Stimulated activated naive CD8-positive, alpha-beta T cell treated with anti-CD3 and anti-CD28 coated beads, Interleukin-15, amount 100 ng/mL, for 72 hours (primary cell): Measurements from ENCODE around the gene C4BPA.

Source experiments
- ATAC-seq: fragments of 150-1000 bp; cut with Tn5 transposase; 2 replicates; pipeline ENCODE4 v1.10.0; 2021; ENCODE audit warnings: mild to moderate bottlenecking, moderate library complexity
- DNase-seq, 2 donors: peaks; one replicate each; pipeline ENCODE4 v3.0.0; 2021 to 2022
- H3K27ac Mint-ChIP-seq, 2 donors: one replicate each; pipeline ENCODE4 v1.8.0; 2022; ENCODE audit warnings: mild to moderate bottlenecking in 2 of 2, mixed read lengths in 2 of 2, moderate library complexity in 2 of 2
- H3K27me3 Mint-ChIP-seq: one replicate; pipeline ENCODE4 v1.8.0; 2022; ENCODE audit warnings: mixed read lengths
- H3K4me1 Mint-ChIP-seq: one replicate; pipeline ENCODE4 v1.8.0; 2022; ENCODE audit warnings: mild to moderate bottlenecking, mixed read lengths
- H3K4me3 Mint-ChIP-seq, 2 donors: one replicate each; pipeline ENCODE4 v1.8.0; 2022; ENCODE audit warnings: mild to moderate bottlenecking in 2 of 2, mixed read lengths in 2 of 2, moderate library complexity in 1 of 2
- H3K9me3 Mint-ChIP-seq, 2 donors: one replicate each; pipeline ENCODE4 v1.8.0; 2022; ENCODE audit warnings: mixed read lengths in 2 of 2

Gene C4BPA

DNA sequence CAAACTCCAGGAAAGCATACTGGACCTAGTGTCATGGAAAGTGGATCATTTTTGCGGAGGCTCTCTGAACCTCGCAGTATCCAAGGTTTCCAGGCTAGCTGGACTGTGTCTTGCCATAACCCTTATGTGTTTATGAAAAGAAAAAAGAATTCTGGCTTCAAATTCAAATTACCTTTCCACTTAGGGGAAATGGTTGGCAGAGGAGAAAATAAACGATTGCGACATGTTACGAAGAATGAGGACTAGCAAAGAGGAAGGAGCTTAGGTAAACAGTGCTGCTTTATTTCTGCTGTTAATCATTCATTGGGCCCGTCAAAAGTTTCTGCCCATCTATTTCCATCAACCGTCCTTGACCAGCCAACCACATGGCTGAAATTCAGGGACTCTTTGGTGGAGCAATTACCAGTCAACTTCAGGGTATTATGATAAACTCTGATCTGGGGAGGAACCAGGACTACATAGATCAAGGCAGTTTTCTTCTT, at the start of gene C4BPA:
TSS of gene C4BPA (plus strand) at position 342 of the 482 bp plus-strand sequence. CDS start 8,793 bp downstream, outside the sequence.
- peaks cover 15% of the 10 kb centered on the region for H3K27me3 Mint-ChIP-seq
- H3K9me3 Mint-ChIP-seq = no peaks in the 10 kb centered on the region
- no peaks in the 10 kb centered on the region for H3K4me1 Mint-ChIP-seq
- H3K4me3 Mint-ChIP-seq = no peak within 1 kb of the TSS
- H3K27ac Mint-ChIP-seq = no peak within 1 kb of the TSS
- ATAC-seq (no peak), DNase-seq (no peak)

DNA sequence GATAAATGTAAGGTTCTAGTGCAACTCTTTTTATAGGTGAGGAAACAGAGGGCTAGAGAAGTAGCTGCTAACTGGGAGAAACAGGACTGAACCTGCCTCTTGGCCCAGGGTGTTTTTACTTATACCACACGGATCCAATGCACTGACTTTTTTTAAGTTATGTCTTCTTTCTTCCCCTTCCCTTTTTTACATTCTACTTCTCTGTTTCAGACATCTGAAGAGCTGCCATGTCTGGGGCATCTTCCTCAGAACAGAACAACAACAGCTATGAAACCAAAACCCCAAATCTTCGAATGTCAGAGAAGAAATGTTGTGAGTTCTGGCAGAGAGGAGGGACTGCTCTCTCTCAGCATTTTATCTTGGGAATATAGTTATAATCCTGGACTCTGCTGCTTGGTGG, 49.5 kb upstream of the C4BPA start:
- H3K27me3 Mint-ChIP-seq = no peaks in the 10 kb centered on the region
- peaks cover 37% of the 10 kb centered on the region for H3K4me1 Mint-ChIP-seq
- H3K9me3 Mint-ChIP-seq = no peaks in the 10 kb centered on the region
- no peak overlapping the region for H3K27ac Mint-ChIP-seq
- DNase-seq = no peak
- H3K4me3 Mint-ChIP-seq = peak overlapping the region in 1 of 2 donors; percentile 15
- ATAC-seq = no peak

DNA sequence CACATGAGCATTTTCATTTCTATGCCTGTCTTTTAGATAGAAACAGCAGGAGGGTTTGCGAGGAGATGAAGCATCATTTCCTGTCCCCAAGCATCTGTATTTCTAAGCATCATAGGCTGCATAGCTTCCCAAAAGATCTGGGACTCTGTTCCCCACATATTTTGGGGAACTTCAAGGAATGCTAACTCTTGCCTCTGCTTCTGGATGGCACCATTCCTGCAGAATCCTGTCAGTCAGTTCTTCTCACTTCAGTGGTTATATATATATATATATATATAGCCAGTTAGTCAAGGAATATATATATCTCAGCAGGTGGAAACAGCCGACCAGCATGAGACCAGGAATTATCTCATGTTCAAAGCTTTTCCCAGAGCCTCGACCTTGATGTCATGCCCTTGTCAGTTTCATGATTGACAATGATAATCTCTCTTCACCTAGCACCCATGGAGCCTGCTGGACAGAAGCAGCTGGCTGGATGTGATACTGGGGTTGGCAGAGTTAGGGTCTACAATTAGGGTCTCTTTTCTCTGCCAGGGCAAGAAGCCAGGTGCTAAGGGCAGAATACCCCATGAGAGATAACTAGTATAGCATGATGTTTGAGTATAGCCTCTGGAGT, 48.5 kb upstream of the C4BPA start:
- H3K27me3 Mint-ChIP-seq = no peaks in the 10 kb centered on the region
- H3K27ac Mint-ChIP-seq = no peak overlapping the region
- no peak for ATAC-seq
- H3K4me1 Mint-ChIP-seq = peaks cover 34% of the 10 kb centered on the region
- DNase-seq = no peak
- no peak overlapping the region for H3K4me3 Mint-ChIP-seq
- no peaks in the 10 kb centered on the region for H3K9me3 Mint-ChIP-seq

DNA sequence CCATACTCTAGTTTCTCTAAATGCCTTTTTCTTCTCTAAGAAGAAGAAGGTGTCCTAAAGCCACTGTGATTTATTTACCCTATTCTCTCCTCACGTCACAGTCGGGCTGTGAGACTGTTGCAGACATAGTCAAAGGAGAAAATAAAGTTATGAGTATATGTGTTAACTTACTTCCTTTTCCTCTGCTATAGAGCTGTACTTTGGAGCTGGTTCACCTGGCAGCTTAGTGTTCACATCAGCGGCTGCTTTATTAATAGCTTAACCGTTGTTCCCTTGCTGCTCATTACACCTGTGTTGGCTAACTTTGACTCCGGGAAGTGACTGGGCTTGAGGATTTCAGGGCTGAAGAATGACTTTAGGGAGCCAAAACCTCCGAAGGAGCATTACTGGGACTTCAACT, 47.4 kb upstream of the C4BPA start:
- no peaks in the 10 kb centered on the region for H3K9me3 Mint-ChIP-seq
- no peak for ATAC-seq
- no peak overlapping the region for H3K27ac Mint-ChIP-seq
- H3K27me3 Mint-ChIP-seq = no peaks in the 10 kb centered on the region
- no peak overlapping the region for H3K4me3 Mint-ChIP-seq
- no peak for DNase-seq
- H3K4me1 Mint-ChIP-seq = peaks cover 25% of the 10 kb centered on the region

DNA sequence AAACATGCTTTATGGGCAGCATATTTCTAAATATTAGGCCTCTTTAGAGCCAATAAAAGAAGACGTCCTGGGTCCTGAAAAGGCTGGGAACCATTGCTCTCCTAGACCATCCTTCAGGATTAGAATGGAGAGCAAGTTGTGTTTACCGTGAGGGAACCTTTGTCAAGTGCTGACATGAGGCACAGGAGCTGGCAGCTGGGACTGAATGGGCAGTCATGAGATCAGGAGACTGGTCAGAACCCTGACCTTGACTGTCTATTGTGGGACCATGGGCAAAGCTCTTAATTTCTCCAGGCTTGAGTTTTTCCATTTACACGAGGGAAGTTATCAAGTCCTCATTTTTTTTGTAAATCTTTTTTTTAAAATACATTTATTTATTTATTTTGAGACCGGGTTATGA, 45.8 kb upstream of the C4BPA start:
- H3K27ac Mint-ChIP-seq = no peak overlapping the region
- H3K4me3 Mint-ChIP-seq = no peak overlapping the region
- no peak for DNase-seq
- no peak for ATAC-seq
- H3K27me3 Mint-ChIP-seq = no peaks in the 10 kb centered on the region
- peaks cover 11% of the 10 kb centered on the region for H3K4me1 Mint-ChIP-seq
- no peaks in the 10 kb centered on the region for H3K9me3 Mint-ChIP-seq

DNA sequence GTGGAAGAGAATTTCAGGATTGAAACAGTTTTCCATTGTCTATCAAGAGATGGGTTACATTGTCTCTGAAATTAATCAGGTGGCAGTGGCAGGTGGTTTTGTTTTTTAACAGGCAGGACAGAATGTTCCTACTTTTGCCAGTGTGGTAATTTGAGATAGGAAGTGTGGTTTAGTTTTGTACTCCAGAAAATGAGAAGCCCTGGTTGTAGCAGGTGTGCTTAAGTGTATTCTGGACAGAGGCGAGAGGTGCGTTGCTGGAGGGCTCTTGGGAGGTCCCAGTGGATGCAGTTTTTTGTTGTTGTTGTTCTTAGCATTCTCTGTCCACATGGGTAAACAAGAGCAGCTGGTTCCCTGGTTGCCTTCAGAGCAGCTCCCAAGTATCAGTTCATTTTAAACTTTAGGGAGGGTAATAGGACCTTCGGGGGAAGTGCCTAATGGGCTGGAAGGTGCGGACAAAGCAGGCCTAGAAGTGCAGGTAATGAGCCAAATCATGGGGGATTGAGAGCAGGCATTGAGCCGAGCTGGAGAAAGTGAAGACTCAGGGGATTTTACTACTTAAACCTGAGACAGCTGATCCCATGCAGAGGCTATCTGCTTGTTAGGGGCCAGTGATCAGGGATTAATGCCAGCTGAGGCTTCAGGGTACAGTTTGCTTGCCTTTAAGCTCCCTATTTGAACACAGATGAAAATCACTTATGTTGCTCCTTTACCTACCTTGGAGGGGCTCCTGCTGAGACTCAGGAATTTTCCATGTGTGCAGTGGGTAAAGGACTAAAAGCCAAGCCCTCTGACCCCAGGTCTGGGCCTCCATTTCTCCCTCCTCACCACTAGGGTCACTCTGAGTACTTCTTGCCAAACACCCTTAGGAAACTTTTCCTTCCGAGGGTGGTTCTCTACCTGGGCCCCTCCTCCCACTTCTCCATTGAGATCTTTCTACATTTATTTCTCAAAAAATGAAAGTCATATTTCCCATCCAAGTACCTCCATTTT, 44.9 kb upstream of the C4BPA start:
- Mint-ChIP-seq H3K27ac (no peak overlapping the region), H3K4me1 (peaks cover 8% of the 10 kb centered on the region), H3K9me3 (no peaks in the 10 kb centered on the region), H3K4me3 (no peak overlapping the region), H3K27me3 (no peaks in the 10 kb centered on the region)
- DNase-seq (no peak), ATAC-seq (no peak)

DNA sequence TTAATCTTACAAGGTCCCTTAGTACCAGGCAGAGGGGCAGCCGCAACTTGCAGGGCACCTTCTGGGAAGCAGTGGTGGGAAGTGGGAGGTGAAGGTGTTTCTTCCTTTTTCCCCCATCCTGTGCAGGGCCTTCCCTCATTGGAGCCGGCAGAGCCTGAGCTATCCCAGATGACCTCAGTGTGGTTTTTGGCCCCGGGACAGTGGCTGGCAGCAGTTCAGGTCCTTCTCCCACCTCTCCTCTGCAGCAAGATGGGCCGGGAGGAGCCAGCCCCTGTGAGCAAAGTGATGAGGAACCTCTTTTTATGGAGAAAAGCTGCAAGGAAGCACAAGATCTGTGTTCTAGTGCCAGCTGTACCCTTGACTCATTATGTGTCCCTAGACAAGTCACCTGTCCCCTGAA, 44.2 kb upstream of the C4BPA start:
- H3K4me3 Mint-ChIP-seq = no peak overlapping the region
- peaks cover 3% of the 10 kb centered on the region for H3K4me1 Mint-ChIP-seq
- H3K9me3 Mint-ChIP-seq = no peaks in the 10 kb centered on the region
- no peak for ATAC-seq
- DNase-seq = no peak
- H3K27ac Mint-ChIP-seq = no peak overlapping the region
- no peaks in the 10 kb centered on the region for H3K27me3 Mint-ChIP-seq

DNA sequence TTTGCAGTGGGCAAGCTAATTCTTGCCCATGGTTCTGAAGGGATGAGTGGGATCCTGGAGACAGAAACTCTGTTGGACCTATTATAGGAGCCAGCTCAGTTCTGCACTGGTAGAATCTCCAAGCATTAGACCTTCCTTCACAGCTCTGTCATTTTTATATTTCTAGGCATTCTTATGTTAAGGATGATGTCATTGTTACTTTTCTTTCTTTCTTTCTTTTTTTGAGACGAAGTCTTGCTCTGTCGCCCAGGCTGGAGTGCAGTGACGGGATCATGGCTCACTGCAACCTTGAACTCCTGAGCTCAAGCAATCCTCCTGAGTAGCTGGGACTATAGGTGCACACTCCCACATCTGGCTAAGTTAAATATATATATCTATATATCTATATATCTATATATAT, 43.4 kb upstream of the C4BPA start:
- no peaks in the 10 kb centered on the region for H3K9me3 Mint-ChIP-seq
- no peaks in the 10 kb centered on the region for H3K27me3 Mint-ChIP-seq
- H3K27ac Mint-ChIP-seq = no peak overlapping the region
- no peak overlapping the region for H3K4me3 Mint-ChIP-seq
- H3K4me1 Mint-ChIP-seq = no peaks in the 10 kb centered on the region
- ATAC-seq (no peak), DNase-seq (no peak)

DNA sequence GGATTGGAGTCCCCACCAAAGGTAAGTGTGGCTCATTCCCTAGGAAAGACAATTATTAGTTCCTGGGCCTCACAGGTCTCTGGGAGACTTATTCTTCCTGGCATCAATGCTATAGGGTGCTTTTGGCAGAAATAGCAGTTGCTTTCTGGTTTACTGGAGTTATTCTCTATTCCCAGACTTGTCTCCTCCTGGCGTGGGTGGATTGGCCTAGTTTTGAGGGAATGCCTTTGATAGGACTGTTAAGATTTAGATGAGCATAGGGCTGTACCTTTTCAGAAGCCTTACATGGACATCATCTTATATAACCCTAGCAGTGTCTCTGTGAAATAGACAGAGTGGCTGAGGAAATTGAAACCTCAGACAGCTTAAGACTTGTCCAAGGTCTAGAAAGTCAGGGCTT, 42.0 kb upstream of the C4BPA start:
- H3K4me3 Mint-ChIP-seq = no peak overlapping the region
- DNase-seq (no peak), ATAC-seq (no peak)
- no peak overlapping the region for H3K27ac Mint-ChIP-seq
- H3K27me3 Mint-ChIP-seq = no peaks in the 10 kb centered on the region
- no peaks in the 10 kb centered on the region for H3K4me1 Mint-ChIP-seq
- H3K9me3 Mint-ChIP-seq = no peaks in the 10 kb centered on the region

DNA sequence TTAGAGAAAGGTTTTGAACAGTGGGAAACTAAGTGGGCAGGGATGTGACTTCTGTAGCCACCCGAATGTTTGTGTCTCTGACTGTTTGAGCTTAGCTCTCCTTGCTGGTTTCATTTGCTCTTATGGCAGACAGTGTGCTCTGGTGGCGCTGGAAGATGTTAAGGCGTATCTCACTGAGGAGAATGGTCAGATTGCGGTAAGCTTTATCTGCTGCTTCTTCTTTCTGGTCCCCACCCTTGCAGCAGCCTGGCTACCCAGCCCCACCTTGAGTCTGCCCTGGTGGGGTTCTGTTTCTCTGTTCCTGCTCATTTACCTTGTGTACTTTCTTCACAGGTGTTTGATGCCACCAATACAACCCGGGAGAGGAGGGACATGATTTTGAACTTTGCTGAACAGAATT, 41.0 kb upstream of the C4BPA start:
- H3K27me3 Mint-ChIP-seq = no peaks in the 10 kb centered on the region
- no peak overlapping the region for H3K27ac Mint-ChIP-seq
- H3K9me3 Mint-ChIP-seq = no peaks in the 10 kb centered on the region
- H3K4me3 Mint-ChIP-seq = no peak overlapping the region
- no peak for ATAC-seq
- DNase-seq = no peak
- no peaks in the 10 kb centered on the region for H3K4me1 Mint-ChIP-seq

DNA sequence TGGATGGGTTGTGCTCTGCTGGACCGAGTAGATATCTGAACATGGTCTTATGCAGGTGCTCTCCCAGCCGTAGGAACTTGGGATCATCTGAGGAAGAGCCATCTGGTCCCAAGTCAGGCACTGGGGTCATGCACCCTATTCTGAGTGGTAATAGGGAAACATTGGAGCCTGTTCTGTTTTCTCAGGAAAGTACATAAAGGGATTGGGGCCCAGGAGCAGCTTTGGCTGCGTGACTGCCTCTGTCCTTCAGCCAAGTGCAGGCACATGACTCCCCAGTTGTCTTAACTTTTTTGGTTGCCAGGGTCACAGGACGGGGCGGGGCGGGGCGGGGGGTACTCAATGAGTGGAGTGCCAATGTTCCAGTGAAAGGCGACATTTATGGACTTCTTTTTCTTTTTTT, 39.5 kb upstream of the C4BPA start:
- no peak for ATAC-seq
- DNase-seq = no peak
- no peaks in the 10 kb centered on the region for H3K9me3 Mint-ChIP-seq
- no peak overlapping the region for H3K4me3 Mint-ChIP-seq
- no peak overlapping the region for H3K27ac Mint-ChIP-seq
- no peaks in the 10 kb centered on the region for H3K27me3 Mint-ChIP-seq
- H3K4me1 Mint-ChIP-seq = peaks cover 10% of the 10 kb centered on the region

DNA sequence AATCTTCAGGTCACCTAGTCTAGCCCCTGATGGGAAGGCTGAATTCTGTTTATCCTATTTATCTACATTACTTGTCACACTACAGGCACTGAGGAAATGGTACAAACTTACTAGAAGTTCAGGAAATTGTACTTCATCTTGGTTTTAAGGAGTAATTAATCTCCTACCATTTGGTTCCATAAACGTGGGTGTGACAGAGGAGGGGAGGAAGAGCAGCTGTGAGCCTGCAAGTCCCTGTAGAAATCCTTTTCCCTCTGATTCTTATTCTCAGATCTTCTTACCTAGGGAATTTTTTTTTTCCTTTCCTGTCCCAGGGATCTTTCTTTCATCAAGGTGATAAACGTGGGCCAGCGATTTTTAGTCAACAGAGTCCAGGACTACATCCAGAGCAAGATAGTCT, 36.8 kb upstream of the C4BPA start:
- H3K9me3 Mint-ChIP-seq = no peaks in the 10 kb centered on the region
- H3K4me1 Mint-ChIP-seq = peaks cover 35% of the 10 kb centered on the region
- H3K27me3 Mint-ChIP-seq = no peaks in the 10 kb centered on the region
- no peak overlapping the region for H3K27ac Mint-ChIP-seq
- ATAC-seq = no peak
- DNase-seq = no peak
- no peak overlapping the region for H3K4me3 Mint-ChIP-seq

DNA sequence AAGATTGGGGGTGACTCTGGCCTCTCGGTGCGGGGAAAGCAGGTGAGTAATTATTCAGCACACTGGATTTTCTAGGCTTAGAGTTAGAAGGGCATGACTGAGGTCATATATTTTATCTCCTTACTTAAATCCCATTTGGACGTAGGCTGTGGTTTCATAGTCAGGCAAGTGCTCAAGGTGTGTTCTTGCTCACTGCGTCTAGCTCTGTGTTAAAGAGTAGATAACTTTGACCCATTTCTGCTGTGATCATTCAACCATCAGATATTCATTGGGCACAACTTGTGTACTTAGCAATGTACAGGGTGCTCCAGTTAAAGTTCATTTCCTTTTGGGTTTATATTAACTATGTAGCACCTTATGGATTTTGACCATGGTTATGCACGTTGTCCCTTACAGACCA, 36.4 kb upstream of the C4BPA start:
- Mint-ChIP-seq H3K27ac (no peak overlapping the region), H3K4me1 (peaks cover 35% of the 10 kb centered on the region), H3K9me3 (no peaks in the 10 kb centered on the region), H3K27me3 (no peaks in the 10 kb centered on the region), H3K4me3 (no peak overlapping the region)
- no peak for ATAC-seq
- no peak for DNase-seq

DNA sequence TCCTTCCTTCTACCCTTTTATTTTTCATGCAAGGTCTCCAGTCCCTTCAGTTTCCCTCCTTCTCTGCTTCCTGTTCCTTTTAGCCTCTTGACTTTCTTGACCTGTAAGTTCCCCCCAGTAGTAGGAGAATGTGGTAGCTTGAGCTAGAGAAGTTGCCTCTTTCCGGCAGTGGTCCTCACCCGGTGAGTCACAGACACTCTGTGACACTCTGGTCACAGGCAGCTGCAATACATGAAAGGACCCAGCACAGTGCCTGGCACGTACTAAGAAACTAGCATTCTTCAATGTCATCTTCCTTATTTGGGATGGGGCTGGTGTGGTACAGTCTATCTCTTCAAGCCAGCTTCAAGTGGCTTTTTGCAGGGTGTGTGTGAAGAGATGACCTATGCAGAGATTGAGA, 35.0 kb upstream of the C4BPA start:
- ATAC-seq (peak; percentile 88), DNase-seq (peak in 1 of 2 donors; percentile 18)
- peak overlapping the region in 1 of 2 donors; percentile 13 for H3K4me3 Mint-ChIP-seq
- H3K9me3 Mint-ChIP-seq = no peaks in the 10 kb centered on the region
- no peak overlapping the region for H3K27ac Mint-ChIP-seq
- H3K27me3 Mint-ChIP-seq = no peaks in the 10 kb centered on the region
- peaks cover 35% of the 10 kb centered on the region for H3K4me1 Mint-ChIP-seq

DNA sequence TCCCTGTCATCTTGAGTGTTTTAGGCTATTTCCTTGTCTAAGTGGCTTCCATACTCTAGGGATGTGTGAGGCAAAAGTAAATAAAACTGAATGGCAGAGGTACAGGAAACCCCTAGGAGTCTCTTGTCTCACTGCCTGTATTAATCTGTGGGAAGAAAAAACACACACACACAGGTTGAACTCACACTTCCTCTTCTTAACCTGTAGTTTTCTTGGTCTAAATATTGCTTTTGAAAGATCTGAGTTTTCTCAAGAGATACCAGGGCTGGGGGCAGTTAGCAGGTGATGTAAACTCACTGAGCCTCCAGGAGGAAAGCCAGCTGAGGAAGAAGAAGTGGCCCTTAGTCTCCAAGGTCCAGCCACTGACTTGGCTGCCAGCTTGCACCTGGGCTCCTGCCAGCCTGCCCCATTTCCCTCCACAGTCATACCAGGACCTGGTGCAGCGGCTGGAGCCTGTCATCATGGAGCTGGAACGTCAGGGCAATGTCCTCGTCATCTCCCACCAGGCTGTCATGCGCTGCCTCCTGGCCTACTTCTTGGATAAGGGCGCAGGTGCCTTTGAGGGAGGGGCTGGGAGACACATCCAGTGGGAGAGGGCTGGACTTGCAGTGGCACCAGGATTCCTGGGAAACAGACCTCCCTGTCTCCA, 34.1 kb upstream of the C4BPA start:
- Mint-ChIP-seq H3K27me3 (no peaks in the 10 kb centered on the region), H3K4me1 (peaks cover 35% of the 10 kb centered on the region), H3K9me3 (no peaks in the 10 kb centered on the region), H3K4me3 (no peak overlapping the region), H3K27ac (no peak overlapping the region)
- DNase-seq = no peak
- ATAC-seq = no peak

DNA sequence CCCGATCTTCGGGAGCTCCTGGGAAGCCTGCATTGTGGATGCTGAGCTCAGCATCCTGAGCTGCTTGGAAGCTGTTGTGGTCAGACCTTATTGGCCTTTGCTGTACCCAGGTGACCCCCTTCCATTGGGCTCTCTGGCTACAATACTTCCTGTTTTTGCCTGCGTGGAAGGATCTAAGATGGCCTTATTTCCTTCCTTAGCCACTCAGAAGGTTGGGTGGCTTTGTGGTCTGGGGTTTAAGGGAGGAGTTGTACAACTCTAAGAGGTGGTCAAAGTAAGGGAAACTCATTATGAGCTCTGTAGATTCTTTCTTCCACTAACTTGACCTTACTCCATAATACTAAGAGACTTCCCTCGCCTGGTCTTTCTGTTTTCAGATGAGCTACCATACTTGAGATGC, 33.2 kb upstream of the C4BPA start:
- peaks cover 35% of the 10 kb centered on the region for H3K4me1 Mint-ChIP-seq
- ATAC-seq (peak; percentile 72), DNase-seq (no peak)

More for the DNA sequence above, 33.2 kb upstream of the C4BPA start:
- no peaks in the 10 kb centered on the region for H3K27me3 Mint-ChIP-seq
- no peaks in the 10 kb centered on the region for H3K9me3 Mint-ChIP-seq
- H3K27ac Mint-ChIP-seq = peak overlapping the region; percentile 67 to 80
- H3K4me3 Mint-ChIP-seq = no peak overlapping the region
